Measurements from ENCODE around the gene EXOC4.

EXOC4 gene

GRCh38 chr7:133733401-133733800, 480.5 kb downstream of the EXOC4 start:
- Mint-ChIP-seq H3K9me3 (no peaks in the 10 kb centered on the region), H3K27ac (no peak overlapping the region), H3K36me3 (no peaks in the 10 kb centered on the region), H3K4me3 (no peak overlapping the region), H3K4me1 (no peaks in the 10 kb centered on the region)
- ATAC-seq (no peak), DNase-seq (ENCODE audit: low spot score in 2 of 2) (no peak)

GRCh38 chr7:133735222-133735621, 482.3 kb downstream of the EXOC4 start:
- no peak for ATAC-seq

GRCh38 chr7:133739817-133740216, 486.9 kb downstream of the EXOC4 start:
- no peak for DNase-seq (ENCODE audit: low spot score in 2 of 2)
- no peaks in the 10 kb centered on the region for H3K4me1 Mint-ChIP-seq
- H3K9me3 Mint-ChIP-seq: no peaks in the 10 kb centered on the region
- no peak overlapping the region for H3K4me3 Mint-ChIP-seq
- no peaks in the 10 kb centered on the region for H3K36me3 Mint-ChIP-seq
- no peak for ATAC-seq
- H3K27ac Mint-ChIP-seq: no peak overlapping the region

More at GRCh38 chr7:133735222-133735621, 482.3 kb downstream of the EXOC4 start:
- Mint-ChIP-seq H3K4me3 (no peak overlapping the region), H3K4me1 (no peaks in the 10 kb centered on the region), H3K27ac (no peak overlapping the region), H3K36me3 (no peaks in the 10 kb centered on the region), H3K9me3 (no peaks in the 10 kb centered on the region)
- no peak for DNase-seq (ENCODE audit: low spot score in 2 of 2)

GRCh38 chr7:133741078-133741477, 488.2 kb downstream of the EXOC4 start:
- Mint-ChIP-seq H3K36me3 (no peaks in the 10 kb centered on the region), H3K27ac (no peak overlapping the region), H3K4me1 (no peaks in the 10 kb centered on the region), H3K4me3 (no peak overlapping the region), H3K9me3 (no peaks in the 10 kb centered on the region)
- DNase-seq (ENCODE audit: low spot score in 2 of 2) (no peak), ATAC-seq (no peak)

GRCh38 chr7:133741703-133742102, 488.8 kb downstream of the EXOC4 start:
- H3K27ac Mint-ChIP-seq: no peak overlapping the region

GRCh38 chr7:133742709-133743538, 490.0 kb downstream of the EXOC4 start:
- ATAC-seq (no peak), DNase-seq (ENCODE audit: low spot score in 2 of 2) (no peak)
- no peak overlapping the region for H3K27ac Mint-ChIP-seq
- no peaks in the 10 kb centered on the region for H3K9me3 Mint-ChIP-seq
- no peaks in the 10 kb centered on the region for H3K4me1 Mint-ChIP-seq
- H3K36me3 Mint-ChIP-seq: no peaks in the 10 kb centered on the region
- no peak overlapping the region for H3K4me3 Mint-ChIP-seq

More at GRCh38 chr7:133741703-133742102, 488.8 kb downstream of the EXOC4 start:
- H3K4me3 Mint-ChIP-seq: no peak overlapping the region
- no peaks in the 10 kb centered on the region for H3K4me1 Mint-ChIP-seq
- no peaks in the 10 kb centered on the region for H3K9me3 Mint-ChIP-seq
- H3K36me3 Mint-ChIP-seq: no peaks in the 10 kb centered on the region
- no peak for ATAC-seq
- no peak for DNase-seq (ENCODE audit: low spot score in 2 of 2)

- no peak overlapping the region for H3K27ac Mint-ChIP-seq
- no peaks in the 10 kb centered on the region for H3K9me3 Mint-ChIP-seq
- no peak overlapping the region for H3K4me3 Mint-ChIP-seq
- no peaks in the 10 kb centered on the region for H3K4me1 Mint-ChIP-seq
- no peak for DNase-seq (ENCODE audit: low spot score in 2 of 2)
- no peak for ATAC-seq
- no peaks in the 10 kb centered on the region for H3K36me3 Mint-ChIP-seq
These were observed 491.6 kb downstream of the EXOC4 start for GRCh38 chr7:133744451-133744850.

- H3K36me3 Mint-ChIP-seq: no peaks in the 10 kb centered on the region
- H3K27ac Mint-ChIP-seq: no peak overlapping the region
- no peaks in the 10 kb centered on the region for H3K4me1 Mint-ChIP-seq
- DNase-seq (ENCODE audit: low spot score in 2 of 2) (no peak), ATAC-seq (no peak)
- H3K9me3 Mint-ChIP-seq: no peaks in the 10 kb centered on the region
- no peak overlapping the region for H3K4me3 Mint-ChIP-seq
These were observed 493.4 kb downstream of the EXOC4 start for GRCh38 chr7:133746305-133746704.

- no peak overlapping the region for H3K4me3 Mint-ChIP-seq
- H3K36me3 Mint-ChIP-seq: no peaks in the 10 kb centered on the region
- no peaks in the 10 kb centered on the region for H3K4me1 Mint-ChIP-seq
- DNase-seq (ENCODE audit: low spot score in 2 of 2): no peak
- no peaks in the 10 kb centered on the region for H3K9me3 Mint-ChIP-seq
- no peak overlapping the region for H3K27ac Mint-ChIP-seq
- ATAC-seq: no peak
These were observed 494.0 kb downstream of the EXOC4 start for GRCh38 chr7:133746847-133747246.

- Mint-ChIP-seq H3K27ac (no peak overlapping the region), H3K36me3 (no peaks in the 10 kb centered on the region), H3K4me1 (no peaks in the 10 kb centered on the region), H3K9me3 (no peaks in the 10 kb centered on the region), H3K4me3 (no peak overlapping the region)
- ATAC-seq: no peak
- DNase-seq (ENCODE audit: low spot score in 2 of 2): no peak
These were observed 495.8 kb downstream of the EXOC4 start for GRCh38 chr7:133748443-133749407.

GRCh38 chr7:133750287-133750686, 497.4 kb downstream of the EXOC4 start:
- Mint-ChIP-seq H3K9me3 (no peaks in the 10 kb centered on the region), H3K36me3 (no peaks in the 10 kb centered on the region), H3K4me1 (no peaks in the 10 kb centered on the region), H3K4me3 (no peak overlapping the region), H3K27ac (no peak overlapping the region)
- no peak for DNase-seq (ENCODE audit: low spot score in 2 of 2)
- ATAC-seq: no peak

GRCh38 chr7:133751079-133751478, 498.2 kb downstream of the EXOC4 start:
- ATAC-seq (no peak), DNase-seq (ENCODE audit: low spot score in 2 of 2) (no peak)
- Mint-ChIP-seq H3K27ac (no peak overlapping the region), H3K4me1 (no peaks in the 10 kb centered on the region), H3K4me3 (no peak overlapping the region), H3K36me3 (no peaks in the 10 kb centered on the region), H3K9me3 (no peaks in the 10 kb centered on the region)

GRCh38 chr7:133753513-133753912, 500.6 kb downstream of the EXOC4 start:
- H3K4me3 Mint-ChIP-seq: no peak overlapping the region

GRCh38 chr7:133754708-133755107, 501.8 kb downstream of the EXOC4 start:
- ATAC-seq (no peak), DNase-seq (ENCODE audit: low spot score in 2 of 2) (no peak)
- Mint-ChIP-seq H3K9me3 (no peaks in the 10 kb centered on the region), H3K4me3 (no peak overlapping the region), H3K27ac (no peak overlapping the region), H3K4me1 (no peaks in the 10 kb centered on the region), H3K36me3 (no peaks in the 10 kb centered on the region)

More at GRCh38 chr7:133753513-133753912, 500.6 kb downstream of the EXOC4 start:
- Mint-ChIP-seq H3K4me1 (no peaks in the 10 kb centered on the region), H3K36me3 (no peaks in the 10 kb centered on the region), H3K9me3 (no peaks in the 10 kb centered on the region), H3K27ac (no peak overlapping the region)
- no peak for ATAC-seq
- DNase-seq (ENCODE audit: low spot score in 2 of 2): no peak

GRCh38 chr7:133755901-133756300, 503.0 kb downstream of the EXOC4 start:
- DNase-seq (ENCODE audit: low spot score in 2 of 2) (no peak), ATAC-seq (no peak)
- Mint-ChIP-seq H3K27ac (no peak overlapping the region), H3K4me3 (no peak overlapping the region), H3K4me1 (no peaks in the 10 kb centered on the region), H3K9me3 (no peaks in the 10 kb centered on the region), H3K36me3 (no peaks in the 10 kb centered on the region)

All from stimulated activated effector memory CD8-positive, alpha-beta T cell treated with anti-CD3 and anti-CD28 coated beads, Interleukin-12 subunit alpha, Interleukin-12 subunit beta, amount 100 ng/mL, for 72 hours (primary cell).